ENCODE results near the gene ST7. TPM values are rescaled to one million over a fixed set of nuclear protein-coding genes. Genes with fewer than 3 reads are reported as not detected.

Gene ST7
- total RNA-seq, 1 experiment from 2014 or later, result 38.2 TPM

GRCh38 chr7:116920359-116920758, 32.9 kb upstream of the ST7 start:
- no peak overlapping the region for H3K4me3 ChIP-seq (ENCODE audit: low read depth, low read length)
- H3K9me3 ChIP-seq, result no peaks in the 10 kb centered on the region
- H3K27me3 Mint-ChIP-seq (ENCODE audit: insufficient read depth, unreplicated experiment), result no peaks in the 10 kb centered on the region
- H3K36me3 Mint-ChIP-seq (ENCODE audit: insufficient read depth, unreplicated experiment), result peaks cover 41% of the 10 kb centered on the region
- no peaks in the 10 kb centered on the region for H3K4me1 Mint-ChIP-seq (ENCODE audit: low read depth, unreplicated experiment)
- no TSS peak for BruUV-seq (replicated peaks)
- ChIA-PET CTCF (interaction anchor here (0.6 to 1.3 kb wide), 2 partner anchors 10 to 12 kb away, joined by 3 to 4 read pairs; no protein-coding TSS in a partner anchor), POLR2A (no interaction called here)
- H3K4me1 ChIP-seq, result no peaks in the 10 kb centered on the region
- TF ChIP-seq CTCF (IDR thresholded peaks at IDR 0.05; ENCODE audit: insufficient read depth in 1 of 2, low read depth in 1 of 2, low read length in 1 of 2, severe bottlenecking in 1 of 2, unreplicated experiment in 1 of 2), result no peak
- no peaks in the 10 kb centered on the region for H3K36me3 ChIP-seq (ENCODE audit: control insufficient read depth, insufficient read depth, low read length)
- H3K9me3 Mint-ChIP-seq (ENCODE audit: unreplicated experiment), result no peaks in the 10 kb centered on the region
- intact Hi-C loops (cut with micrococcal nuclease; ENCODE audit: unreplicated experiment), result no loop called here
- no peak for DNase-seq
- H3K27me3 ChIP-seq (replicated peaks; ENCODE audit: control insufficient read depth, insufficient read depth, low read length), result no peaks in the 10 kb centered on the region
- no peak overlapping the region for H3K27ac Mint-ChIP-seq (ENCODE audit: unreplicated experiment)
- H3K4me3 Mint-ChIP-seq (ENCODE audit: unreplicated experiment), result no peak overlapping the region

GRCh38 chr7:116922545-116922944, 30.8 kb upstream of the ST7 start:
- Mint-ChIP-seq H3K4me1 (ENCODE audit: low read depth, unreplicated experiment) (no peaks in the 10 kb centered on the region), H3K9me3 (ENCODE audit: unreplicated experiment) (no peaks in the 10 kb centered on the region)

GRCh38 chr7:116924741-116925140, 28.6 kb upstream of the ST7 start:
- Mint-ChIP-seq H3K36me3 (ENCODE audit: insufficient read depth, unreplicated experiment) (peaks cover 18% of the 10 kb centered on the region), H3K9me3 (ENCODE audit: unreplicated experiment) (no peaks in the 10 kb centered on the region), H3K27me3 (ENCODE audit: insufficient read depth, unreplicated experiment) (no peaks in the 10 kb centered on the region), H3K4me3 (ENCODE audit: unreplicated experiment) (no peak overlapping the region), H3K27ac (ENCODE audit: unreplicated experiment) (no peak overlapping the region), H3K4me1 (ENCODE audit: low read depth, unreplicated experiment) (no peaks in the 10 kb centered on the region)
- POLR2A ChIA-PET, result no interaction called here
- intact Hi-C loops (cut with micrococcal nuclease; ENCODE audit: unreplicated experiment), result no loop called here
- Histone ChIP-seq H3K27me3 (replicated peaks; ENCODE audit: control insufficient read depth, insufficient read depth, low read length) (no peaks in the 10 kb centered on the region), H3K4me1 (no peaks in the 10 kb centered on the region), H3K36me3 (ENCODE audit: control insufficient read depth, insufficient read depth, low read length) (no peaks in the 10 kb centered on the region), H3K4me3 (ENCODE audit: low read depth, low read length) (no peak overlapping the region), H3K9me3 (no peaks in the 10 kb centered on the region)
- TF ChIP-seq CTCF (IDR thresholded peaks at IDR 0.05; ENCODE audit: insufficient read depth in 1 of 2, low read depth in 1 of 2, low read length in 1 of 2, severe bottlenecking in 1 of 2, unreplicated experiment in 1 of 2), result no peak
- no TSS peak for BruUV-seq (replicated peaks)
- CTCF ChIA-PET, result no interaction called here
- DNase-seq, result no peak

More at GRCh38 chr7:116922545-116922944, 30.8 kb upstream of the ST7 start:
- Mint-ChIP-seq H3K27me3 (ENCODE audit: insufficient read depth, unreplicated experiment) (no peaks in the 10 kb centered on the region), H3K27ac (ENCODE audit: unreplicated experiment) (no peak overlapping the region), H3K4me3 (ENCODE audit: unreplicated experiment) (no peak overlapping the region), H3K36me3 (ENCODE audit: insufficient read depth, unreplicated experiment) (peaks cover 27% of the 10 kb centered on the region)
- Histone ChIP-seq H3K4me3 (ENCODE audit: low read depth, low read length) (no peak overlapping the region), H3K36me3 (ENCODE audit: control insufficient read depth, insufficient read depth, low read length) (no peaks in the 10 kb centered on the region), H3K4me1 (no peaks in the 10 kb centered on the region), H3K9me3 (no peaks in the 10 kb centered on the region), H3K27me3 (replicated peaks; ENCODE audit: control insufficient read depth, insufficient read depth, low read length) (no peaks in the 10 kb centered on the region)
- BruUV-seq (replicated peaks), result no TSS peak
- intact Hi-C loops (cut with micrococcal nuclease; ENCODE audit: unreplicated experiment), result no loop called here
- ChIA-PET POLR2A (interaction anchor here (0.6 kb wide), 1 partner anchor 9 kb away, joined by 6 read pairs; no protein-coding TSS in a partner anchor), CTCF (no interaction called here)
- no peak for DNase-seq
- TF ChIP-seq CTCF (IDR thresholded peaks at IDR 0.05; ENCODE audit: insufficient read depth in 1 of 2, low read depth in 1 of 2, low read length in 1 of 2, severe bottlenecking in 1 of 2, unreplicated experiment in 1 of 2), result no peak
